ENCODE data around the gene CCZ1. TPM values are rescaled to one million over a fixed set of nuclear protein-coding genes. Genes with fewer than 3 reads are reported as not detected.

CCZ1 gene
- total RNA-seq: 10 to 100 TPM; 82.5 to 98.2 TPM

DNA sequence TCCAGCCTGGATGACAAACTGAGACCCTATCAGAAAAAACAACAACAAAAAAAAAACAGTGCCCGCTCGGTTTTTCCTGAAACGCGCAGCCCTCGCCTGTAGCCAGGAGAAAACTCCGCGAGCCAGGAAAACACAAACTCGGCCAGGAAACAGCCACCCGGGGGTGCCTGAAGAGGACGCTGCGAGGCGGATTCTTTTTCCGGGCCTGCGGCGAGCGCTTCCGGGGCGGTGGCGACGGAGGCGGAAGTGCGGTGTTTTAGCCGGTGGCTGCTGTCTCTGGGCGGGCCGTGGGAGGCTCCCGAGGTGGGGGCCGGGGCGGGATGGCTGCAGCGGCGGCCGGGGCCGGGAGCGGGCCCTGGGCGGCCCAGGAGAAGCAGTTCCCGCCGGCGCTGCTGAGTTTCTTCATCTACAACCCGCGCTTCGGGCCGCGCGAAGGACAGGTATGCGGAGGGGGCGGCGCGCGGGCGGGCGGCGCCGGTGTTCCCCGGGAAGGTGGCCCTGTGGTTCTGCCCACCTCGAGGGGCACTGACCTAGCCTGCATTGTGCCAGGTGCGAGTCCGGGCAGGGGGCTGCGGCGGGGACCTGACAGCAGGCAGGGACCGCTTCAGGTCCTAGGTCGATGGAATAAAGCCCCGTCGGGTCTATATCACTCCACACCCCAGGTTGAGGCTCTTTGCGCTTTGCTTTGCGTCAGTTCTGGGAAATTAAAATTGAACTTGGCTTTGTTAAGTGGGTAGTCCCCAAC lies at the start of gene CCZ1:
TSS of gene CCZ1 (plus strand) at position 254 of the 745 bp plus-strand sequence. CDS start at position 321, 67 bp downstream.

DNA sequence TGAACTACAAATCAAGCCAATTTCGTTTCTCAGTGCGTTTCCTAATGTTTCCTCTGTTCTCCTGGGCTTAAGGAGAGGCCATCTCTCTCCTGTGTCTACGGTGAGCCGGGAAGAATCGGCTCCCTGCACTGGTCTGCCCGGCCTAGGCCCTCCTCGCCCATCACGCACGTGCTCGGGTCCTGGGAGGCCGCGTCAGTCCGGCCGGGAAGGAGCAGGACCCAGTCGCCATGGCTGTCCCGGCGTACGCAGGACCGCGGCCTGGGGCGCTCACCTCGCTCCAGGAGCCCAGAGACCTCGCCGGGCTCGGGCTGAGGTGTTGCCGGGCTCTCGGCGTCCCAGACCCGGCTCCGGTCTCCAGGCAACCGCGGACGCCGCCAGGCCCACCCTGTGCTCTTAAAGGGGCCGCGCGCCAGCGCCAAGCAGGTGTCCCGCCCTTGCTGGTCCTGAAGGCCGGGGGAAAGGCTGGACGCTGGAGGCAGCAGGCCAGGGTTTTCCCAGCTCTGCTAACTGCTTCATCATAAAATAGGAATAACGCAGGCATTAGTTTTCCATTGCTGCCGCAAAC lies 71.9 kb downstream of the CCZ1 start, which contains the start of gene RSPH10B:
TSS of gene RSPH10B (minus strand) at position 343 of the 565 bp plus-strand sequence. CDS start 3,573 bp downstream, outside the sequence.

Other genes with a start within 250 kb of the CCZ1 start
- 10 to 100 TPM; 31.0 to 31.6 TPM for gene RNF216, start 117.1 kb upstream of the CCZ1 start, total RNA-seq
- gene OCM, start 17.9 kb upstream of the CCZ1 start, total RNA-seq: 1 to 10 TPM; 1.2 to 1.7 TPM
- gene RSPH10B, start 72.0 kb downstream of the CCZ1 start, total RNA-seq: under 1 TPM in 1 of 2 experiments, not detected in 1; 0.67 TPM
- 10 to 100 TPM; 20.9 to 21.4 TPM for gene PMS2, start 110.3 kb downstream of the CCZ1 start, total RNA-seq
- gene AIMP2, start 110.5 kb downstream of the CCZ1 start, total RNA-seq: 10 to 100 TPM; 23.8 to 26.8 TPM
- not detected for gene ANKRD61, start 132.6 kb downstream of the CCZ1 start, total RNA-seq
- gene EIF2AK1, start 160.4 kb downstream of the CCZ1 start, total RNA-seq: 100 to 1,000 TPM; 109 to 110 TPM
- 10 to 100 TPM; 14.2 to 14.4 TPM for gene USP42, start 206.2 kb downstream of the CCZ1 start, total RNA-seq

Measured in activated naive CD4-positive, alpha-beta T cell treated with anti-CD3 and anti-CD28 coated beads, Interleukin-2, amount 10 ng/mL, durations not matched to agents 5 hours and 36 hours (primary cell).